GM12801 (cell line): ENCODE measurements around the gene AGAP5.

ENCODE experiments used
- TF ChIP-seq, protein P1 (sequence below): IDR thresholded peaks from one replicate; pipeline ENCODE4 v1.5.1; 2011; ENCODE audit warnings: control low read depth; ENCODE audit not compliant: insufficient read length; ENCODE audit errors: extremely low read depth

The AGAP5 gene

DNA sequence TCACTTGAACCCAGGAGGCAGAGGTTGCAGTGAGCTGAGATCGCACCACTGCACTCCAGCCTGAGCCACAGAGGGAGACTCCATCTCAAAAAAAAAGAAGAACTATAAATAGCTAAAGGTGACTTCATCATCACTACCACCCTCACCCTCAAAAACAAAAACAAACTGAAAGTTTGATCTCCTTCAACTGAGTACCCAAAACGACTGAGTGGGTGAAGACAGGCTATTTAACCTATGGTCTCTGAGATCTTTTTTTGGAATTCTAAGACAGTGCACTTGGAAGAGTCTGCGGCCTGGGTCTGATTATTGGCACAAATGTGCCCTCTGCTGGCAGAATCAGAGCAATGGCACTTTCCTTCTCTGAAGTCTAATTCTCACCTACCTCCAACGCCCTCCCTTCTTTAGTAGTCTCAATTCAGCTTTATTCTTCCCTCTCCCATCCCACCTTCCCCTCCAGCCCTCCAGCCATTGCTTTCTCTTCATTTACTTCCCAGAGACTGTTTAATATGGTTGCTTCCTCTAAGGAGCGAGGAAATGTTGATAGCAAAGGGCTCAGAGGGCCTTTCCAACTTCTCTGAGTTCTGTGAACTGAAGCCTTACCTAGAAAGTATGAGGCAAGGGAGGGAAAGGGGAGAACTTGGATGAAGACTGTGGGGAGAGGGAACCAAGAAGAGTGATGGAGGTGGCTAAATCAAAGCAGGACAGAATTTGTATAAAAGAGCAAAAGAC, 53.7 kb downstream of the AGAP5 start:
- TF ChIP-seq, protein P1, sequence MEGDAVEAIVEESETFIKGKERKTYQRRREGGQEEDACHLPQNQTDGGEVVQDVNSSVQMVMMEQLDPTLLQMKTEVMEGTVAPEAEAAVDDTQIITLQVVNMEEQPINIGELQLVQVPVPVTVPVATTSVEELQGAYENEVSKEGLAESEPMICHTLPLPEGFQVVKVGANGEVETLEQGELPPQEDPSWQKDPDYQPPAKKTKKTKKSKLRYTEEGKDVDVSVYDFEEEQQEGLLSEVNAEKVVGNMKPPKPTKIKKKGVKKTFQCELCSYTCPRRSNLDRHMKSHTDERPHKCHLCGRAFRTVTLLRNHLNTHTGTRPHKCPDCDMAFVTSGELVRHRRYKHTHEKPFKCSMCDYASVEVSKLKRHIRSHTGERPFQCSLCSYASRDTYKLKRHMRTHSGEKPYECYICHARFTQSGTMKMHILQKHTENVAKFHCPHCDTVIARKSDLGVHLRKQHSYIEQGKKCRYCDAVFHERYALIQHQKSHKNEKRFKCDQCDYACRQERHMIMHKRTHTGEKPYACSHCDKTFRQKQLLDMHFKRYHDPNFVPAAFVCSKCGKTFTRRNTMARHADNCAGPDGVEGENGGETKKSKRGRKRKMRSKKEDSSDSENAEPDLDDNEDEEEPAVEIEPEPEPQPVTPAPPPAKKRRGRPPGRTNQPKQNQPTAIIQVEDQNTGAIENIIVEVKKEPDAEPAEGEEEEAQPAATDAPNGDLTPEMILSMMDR, result no peak

DNA sequence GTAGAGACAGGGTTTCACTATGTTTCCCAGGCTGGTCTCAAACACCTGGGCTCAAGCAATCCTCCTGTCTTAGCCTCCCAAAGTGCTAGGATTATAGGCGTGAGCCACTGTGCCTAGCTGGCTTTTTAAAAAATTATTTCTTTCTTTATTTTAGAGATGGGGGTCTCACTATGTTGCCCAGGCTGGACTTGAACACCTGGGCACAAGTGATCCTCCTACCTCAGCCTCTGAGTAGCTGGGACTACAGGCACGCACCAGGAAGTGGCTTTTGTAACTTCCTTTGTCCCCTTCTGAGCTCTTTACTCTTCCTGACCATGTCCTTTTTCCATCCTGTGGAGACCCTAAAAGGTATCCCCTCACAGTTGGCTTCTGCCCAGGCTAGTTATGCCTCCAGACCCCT, 54.5 kb downstream of the AGAP5 start:
- TF ChIP-seq, protein P1, result no peak

DNA sequence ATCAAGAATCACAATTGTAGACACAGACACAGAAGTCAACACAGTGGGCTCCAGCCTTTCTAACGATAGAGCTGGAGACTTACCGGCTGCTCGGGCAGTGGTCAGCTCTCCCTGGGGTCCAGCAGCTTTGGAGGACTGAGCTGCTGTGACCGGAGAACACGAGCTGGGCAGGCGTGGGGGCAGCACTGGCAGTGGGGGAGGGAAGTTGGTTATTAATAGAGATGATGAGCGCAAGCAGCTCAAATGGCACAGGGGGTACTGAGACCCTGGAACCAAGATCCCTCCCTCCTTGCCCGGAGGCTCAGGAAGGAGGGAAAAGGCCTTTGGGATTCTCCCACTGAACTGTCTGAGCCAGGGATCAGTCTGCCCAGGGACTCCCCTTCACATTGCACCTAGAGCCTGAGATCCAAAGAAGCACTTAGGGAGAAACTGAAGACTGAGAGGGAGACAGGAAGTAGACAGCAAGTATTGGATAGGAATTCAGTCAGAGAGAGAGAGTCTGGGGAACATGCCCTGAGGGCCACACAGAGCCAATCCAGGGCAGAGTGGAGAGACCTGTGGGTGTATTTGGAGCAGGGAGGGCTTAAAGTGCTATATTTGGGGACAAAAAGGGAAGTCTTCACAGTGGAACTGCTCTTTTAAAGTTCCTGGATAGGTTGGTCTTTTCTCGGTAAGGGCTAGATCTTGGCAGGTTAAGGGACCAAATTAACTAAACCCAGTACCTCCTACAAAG, 56.4 kb downstream of the AGAP5 start, which contains the start of gene MYOZ1:
Gene MYOZ1, minus strand, starts transcription at position 147 of the 733 bp plus-strand sequence. CDS start 1,457 bp downstream, outside the sequence.
- TF ChIP-seq, protein P1, result no peak

DNA sequence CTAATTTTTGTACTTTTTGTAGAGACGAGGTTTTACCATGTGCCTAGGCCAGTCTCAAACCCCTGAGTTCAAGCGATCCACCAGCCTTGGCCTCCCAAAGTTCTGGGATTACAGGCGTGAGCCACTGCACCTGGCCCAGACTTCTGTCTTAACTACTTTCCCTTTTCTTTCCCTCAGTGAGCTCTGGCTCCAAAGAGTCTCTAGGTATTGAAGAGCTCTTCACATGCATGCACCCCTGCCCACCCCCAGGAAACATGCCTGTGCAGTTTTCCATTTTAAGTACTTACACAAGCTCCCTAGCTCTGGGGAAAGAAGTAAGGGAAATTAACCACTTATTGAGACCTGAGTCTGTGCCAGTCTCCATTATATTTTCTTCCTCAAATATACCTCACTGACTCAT, 58.6 kb downstream of the AGAP5 start:
- TF ChIP-seq, protein P1, result no peak

GRCh38 chr10:73635781-73636180, 62.1 kb downstream of the AGAP5 start:
- TF ChIP-seq, protein P1, result no peak

GRCh38 chr10:73634421-73634820, 63.5 kb downstream of the AGAP5 start:
- TF ChIP-seq, protein P1, result no peak

GRCh38 chr10:73629165-73629564, 68.7 kb downstream of the AGAP5 start:
- TF ChIP-seq, protein P1, result no peak
